G401.6 (cell line): ENCODE data around the gene DOCK10.
"Not testable (repeated sequence)": the region's sequence is repeated elsewhere in the genome, so short reads cannot be mapped to it uniquely, and the experiment has no call there.

Experiments used
- FAIRE-seq: peaks from 2 replicates; lab custom pipeline; 2012; peaks lifted over from hg19 to GRCh38; lab: Jason Lieb, UNC

Gene DOCK10

GRCh38 chr2:224918626-224919471 lies 123.4 kb downstream of the DOCK10 start:
- no peak for FAIRE-seq

GRCh38 chr2:224917246-224917645 lies 125.0 kb downstream of the DOCK10 start:
- FAIRE-seq = not testable (repeated sequence)

DNA sequence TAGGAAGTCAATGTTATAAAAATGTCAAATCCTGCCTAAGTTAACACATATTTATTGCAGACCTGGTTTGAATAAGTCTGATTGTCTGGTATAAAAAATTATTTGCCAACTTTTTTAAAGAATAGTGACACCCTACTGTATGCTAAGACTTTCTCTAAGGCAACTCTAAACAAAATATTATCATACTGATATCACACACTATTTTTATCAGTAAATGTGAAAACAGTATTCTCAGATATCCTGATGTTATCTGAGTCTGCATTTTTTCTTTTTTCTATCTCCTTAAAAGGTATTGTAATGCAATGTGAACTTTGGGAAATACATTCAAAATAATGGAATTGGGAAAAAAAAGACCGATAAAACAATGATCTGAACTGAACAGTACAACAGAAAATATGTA lies 127.1 kb downstream of the DOCK10 start:
- FAIRE-seq = no peak

- FAIRE-seq = no peak
Measured at GRCh38 chr2:224910574-224910925, 131.7 kb downstream of the DOCK10 start.

- FAIRE-seq = no peak
Measured at GRCh38 chr2:224909885-224910573, 132.2 kb downstream of the DOCK10 start.

- FAIRE-seq = no peak
Measured at GRCh38 chr2:224908818-224909217, 133.4 kb downstream of the DOCK10 start.

DNA sequence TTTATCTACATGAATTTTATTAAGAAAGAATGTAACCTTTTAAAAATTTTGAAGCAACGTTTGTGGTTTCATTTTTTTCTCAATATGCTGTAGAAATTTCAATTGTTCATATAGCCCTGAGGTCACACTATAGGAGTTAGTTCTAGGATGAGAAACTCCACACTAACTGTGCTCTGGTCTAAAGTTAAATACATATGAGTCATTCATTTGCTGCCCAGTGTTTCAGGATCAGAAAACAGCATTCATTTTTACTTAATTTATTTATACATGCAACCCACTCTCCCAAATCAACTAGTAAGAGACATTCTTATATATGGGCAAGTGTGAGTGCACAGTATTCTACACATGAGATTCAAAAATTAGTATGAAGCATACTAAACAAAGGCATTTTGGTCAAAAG lies 137.9 kb downstream of the DOCK10 start:
- FAIRE-seq = no peak

DNA sequence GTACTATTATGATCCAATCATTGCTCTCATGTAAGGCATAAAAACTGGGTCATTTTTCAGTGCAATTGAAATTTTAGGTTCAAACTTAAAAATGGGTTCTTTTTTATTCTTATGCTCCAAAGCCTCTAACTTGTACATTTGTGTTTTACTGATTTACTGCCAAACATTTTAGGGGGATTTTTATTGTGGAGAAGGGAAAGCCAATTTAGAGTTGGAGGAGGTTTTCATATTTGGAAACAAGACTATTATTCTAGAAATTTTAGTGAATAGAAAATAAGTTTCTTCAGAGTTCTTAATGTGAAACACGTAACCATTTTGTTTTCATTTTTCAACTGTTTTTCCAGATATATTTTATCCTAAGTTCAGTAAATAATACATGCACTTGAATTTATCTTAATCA lies 138.6 kb downstream of the DOCK10 start:
- FAIRE-seq = no peak

DNA sequence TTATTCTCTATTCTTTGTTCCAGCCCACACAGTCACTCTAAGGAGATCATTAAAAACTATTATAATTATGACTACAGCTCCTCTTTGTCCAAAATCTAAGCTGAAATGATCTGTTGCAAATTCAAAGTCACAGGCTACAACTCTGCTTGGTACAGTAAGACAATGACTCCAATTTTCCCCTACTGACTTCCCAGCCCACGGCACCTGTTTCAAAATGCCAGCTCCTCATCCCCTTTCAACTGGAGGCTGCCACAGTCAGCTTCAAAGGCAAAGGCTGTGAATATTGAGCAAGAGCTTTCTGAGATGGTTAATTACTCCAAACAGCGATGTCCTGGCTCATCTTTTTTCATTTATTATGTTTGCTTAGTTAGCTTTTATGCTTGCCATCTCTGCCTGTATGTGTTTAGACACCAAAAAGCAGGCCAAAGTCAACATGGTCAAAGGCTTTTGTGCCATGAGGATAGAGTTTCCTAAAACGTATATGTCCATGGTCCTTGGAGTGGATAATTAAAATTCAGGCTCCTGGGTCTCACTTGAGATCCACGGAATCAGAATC lies 141.1 kb downstream of the DOCK10 start:
- no peak for FAIRE-seq

GRCh38 chr2:224895377-224895776 lies 146.9 kb downstream of the DOCK10 start:
- FAIRE-seq = no peak

DNA sequence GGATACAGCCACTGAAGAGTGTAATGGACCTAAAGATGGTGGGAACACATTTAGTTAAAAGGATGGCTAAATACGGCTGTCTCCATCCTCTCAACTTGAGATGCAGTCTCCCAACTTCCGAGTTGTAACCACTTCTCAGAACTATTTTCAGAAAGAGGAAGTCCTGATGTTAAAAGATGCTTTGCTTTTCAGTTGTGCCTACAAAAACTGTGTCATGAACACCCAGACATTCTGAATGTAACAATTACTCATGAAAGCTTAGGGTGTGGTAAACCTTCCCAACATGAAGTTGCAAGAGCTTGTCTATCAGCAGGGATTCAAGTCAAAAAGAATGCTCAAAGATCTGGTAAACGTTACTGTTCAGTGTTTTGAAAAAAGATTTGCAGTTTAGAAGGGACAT lies 147.9 kb downstream of the DOCK10 start:
- FAIRE-seq = no peak

DNA sequence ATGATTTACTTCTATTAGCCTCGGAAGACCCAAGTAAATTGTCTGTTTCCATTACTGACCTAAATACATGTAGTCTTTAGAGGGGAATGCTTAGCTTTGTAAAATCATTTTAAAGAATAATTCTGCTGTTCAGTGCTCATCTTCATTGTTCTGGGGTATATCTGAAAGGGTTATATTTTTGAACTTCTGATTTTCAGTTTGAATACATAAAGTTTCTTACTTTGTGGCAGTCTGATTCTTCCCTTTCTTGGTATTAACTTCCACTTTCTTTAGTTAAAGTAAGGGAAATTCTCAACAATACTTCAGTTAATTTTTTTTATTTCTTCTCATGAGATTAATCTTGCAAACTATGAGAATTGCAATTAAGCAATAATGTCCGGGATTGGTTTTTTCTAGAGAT lies 148.4 kb downstream of the DOCK10 start:
- no peak for FAIRE-seq

- FAIRE-seq = no peak
Measured at GRCh38 chr2:224892574-224893204, 149.6 kb downstream of the DOCK10 start.

GRCh38 chr2:224890372-224890771 lies 151.9 kb downstream of the DOCK10 start:
- FAIRE-seq = no peak

DNA sequence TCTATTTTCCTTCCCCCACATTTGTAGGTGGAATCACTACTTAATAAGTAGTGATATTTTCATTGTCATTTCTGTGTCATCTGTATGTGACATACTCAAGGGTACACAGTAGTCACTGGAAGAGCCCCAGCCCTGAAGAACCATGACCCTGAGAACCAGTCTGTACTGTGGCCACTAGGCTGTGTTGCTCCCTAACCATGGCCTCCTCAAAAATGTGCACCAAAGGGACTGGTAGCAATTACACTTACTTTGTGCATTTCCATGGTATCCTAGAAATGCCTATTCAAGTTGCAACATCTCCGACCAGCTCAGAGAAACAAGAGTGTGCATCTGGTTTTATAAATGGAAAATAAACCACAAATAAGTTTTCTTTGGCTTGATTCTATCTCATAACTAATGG lies 155.1 kb downstream of the DOCK10 start:
- no peak for FAIRE-seq

DNA sequence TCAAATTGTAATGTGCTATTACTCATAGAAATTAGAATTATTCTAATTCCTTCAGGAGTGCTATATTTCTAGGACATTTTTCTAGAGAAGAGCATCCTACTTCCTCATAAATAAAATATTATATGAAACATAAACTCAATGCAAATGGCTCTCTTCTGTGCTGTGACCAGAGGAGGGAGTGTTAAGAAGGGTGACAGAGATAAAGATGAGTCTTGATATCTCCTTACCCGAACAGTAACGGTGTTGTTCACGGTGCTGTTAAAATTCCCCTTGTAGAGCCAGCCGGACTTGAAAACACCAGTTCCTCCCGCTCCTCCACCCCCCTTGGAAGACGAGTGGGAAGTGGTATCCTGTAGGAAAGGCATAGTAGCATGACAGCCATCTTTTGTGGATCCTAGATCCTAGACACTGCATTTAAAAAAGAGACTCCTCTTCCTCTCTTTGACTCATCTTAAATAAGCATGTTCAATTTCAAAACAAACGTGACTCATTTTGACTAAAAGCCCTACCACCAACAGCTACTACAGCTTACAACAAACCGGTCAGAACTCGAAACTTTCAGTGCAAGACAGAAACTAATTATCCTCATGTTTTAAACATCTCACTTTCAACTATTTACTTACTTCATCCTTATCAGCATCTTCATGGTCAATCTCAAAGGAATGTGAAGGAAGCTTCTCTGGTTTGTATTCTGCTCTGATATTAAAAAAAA lies 156.3 kb downstream of the DOCK10 start:
- FAIRE-seq = no peak

DNA sequence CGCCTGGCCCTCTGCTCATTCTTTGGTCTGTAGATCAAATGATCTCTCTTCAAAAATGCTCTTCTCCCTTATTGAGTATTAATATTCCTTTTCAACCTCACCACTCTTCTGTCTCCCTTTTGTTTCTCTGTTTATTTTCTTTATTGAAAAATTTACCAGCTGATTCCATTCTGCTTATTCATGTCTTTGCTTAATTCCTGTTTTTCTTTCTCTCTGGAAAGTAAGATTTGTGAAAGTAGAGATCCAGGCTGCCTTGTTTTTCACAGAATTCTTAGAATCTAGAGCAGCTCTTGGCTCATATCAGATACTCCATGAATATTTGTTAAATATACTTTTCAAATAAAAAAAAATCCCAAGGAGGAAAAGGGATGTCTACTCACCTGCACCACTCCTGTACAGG lies 157.0 kb downstream of the DOCK10 start:
- no peak for FAIRE-seq

DNA sequence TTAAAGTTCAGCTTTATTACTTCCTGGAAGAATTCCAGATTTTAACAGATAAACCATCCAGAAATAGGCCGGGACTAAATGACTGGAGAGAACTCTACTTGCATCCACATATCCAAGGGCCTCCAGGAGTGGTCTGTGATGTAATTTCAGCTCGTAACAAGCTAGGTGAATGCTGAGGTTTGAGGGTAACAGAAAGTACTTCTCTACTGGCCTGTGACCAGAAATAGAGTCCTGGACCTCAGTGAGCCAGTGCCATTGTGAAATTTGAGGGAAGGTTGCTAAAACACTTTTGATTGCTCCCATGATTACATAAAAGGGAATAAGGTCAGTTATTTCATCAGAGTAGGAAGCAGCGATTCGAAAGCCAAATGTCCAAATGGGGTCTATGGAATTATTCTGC lies 158.1 kb downstream of the DOCK10 start:
- FAIRE-seq = no peak

- no peak for FAIRE-seq
Measured at GRCh38 chr2:224883700-224884099, 158.6 kb downstream of the DOCK10 start.

DNA sequence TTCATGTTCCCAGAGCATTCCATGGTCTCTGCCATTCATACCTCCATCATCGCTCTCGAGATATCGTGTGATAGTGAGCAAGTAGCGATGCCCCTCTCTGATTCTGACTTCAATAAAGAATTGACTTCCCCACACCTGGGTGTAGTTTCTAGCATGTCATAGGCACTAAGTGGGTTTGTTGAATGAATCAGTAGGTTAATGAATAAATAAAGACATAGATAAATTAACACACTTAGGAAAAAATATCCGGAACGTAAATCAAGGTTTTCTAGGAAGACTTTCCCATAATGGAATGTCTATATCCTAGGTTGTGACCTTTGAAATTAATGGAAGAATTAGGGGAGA lies 159.1 kb downstream of the DOCK10 start:
- FAIRE-seq = no peak

- no peak for FAIRE-seq
Measured at GRCh38 chr2:224882291-224883171, 159.7 kb downstream of the DOCK10 start.

DNA sequence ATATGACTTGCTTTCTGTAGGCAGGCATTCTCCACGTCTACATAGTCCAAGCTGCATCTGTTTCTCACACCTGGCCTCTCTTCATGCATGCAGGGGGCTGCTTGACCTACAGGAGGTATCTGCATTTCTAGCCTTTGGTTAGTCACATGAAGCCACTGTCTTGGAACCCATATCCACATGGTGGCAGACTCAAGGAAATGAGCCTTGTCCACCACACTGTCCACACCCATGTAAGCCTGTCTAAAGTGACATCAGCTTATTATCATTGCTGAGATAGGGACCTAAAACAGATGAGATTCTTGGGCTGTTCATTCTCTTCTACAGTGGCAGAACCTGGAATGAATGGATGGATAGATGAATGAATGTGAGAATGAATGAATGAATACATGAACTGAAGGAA lies 160.4 kb downstream of the DOCK10 start:
- no peak for FAIRE-seq
